Fibroblast of the aortic adventitia (primary cell): ENCODE results near the gene PRKAG2. TPM values are rescaled to one million over a fixed set of nuclear protein-coding genes. Genes with fewer than 3 reads are reported as not detected.
A peak's percentile ranks its signal among the peaks of the same experiment; 100 is the strongest.

ENCODE experiments used
- DNase-seq: peaks from one replicate; pipeline ENCODE4 v3.0.0-alpha.2; 2010; ENCODE audit warnings: low read depth
- H3K4me3 ChIP-seq: 2 replicates; pipeline ENCODE4 v1.5.1; 2011; ENCODE audit warnings: low read depth, mild to moderate bottlenecking, control low read depth, low read length, moderate library complexity
- CTCF ChIP-seq: IDR thresholded peaks from 2 replicates; pipeline ENCODE4 v1.5.1; 2011; ENCODE audit warnings: mild to moderate bottlenecking, low read length, control low read depth, inconsistent platforms; ENCODE audit not compliant: insufficient read depth
- total RNA-seq: library from RNA; depleted of rRNA; stranded (reverse); fragments of >200 nt; gene quantifications from 2 replicates; pipeline ENCODE4 v1.2.3, GENCODE V29; 2012; ENCODE audit warnings: low replicate concordance

Gene PRKAG2
- total RNA-seq, 1 donor: 10.0 TPM

GRCh38 chr7:151673216-151673615, 203.7 kb downstream of the PRKAG2 start:
- H3K4me3 ChIP-seq: no peak overlapping the region
- no peak for TF ChIP-seq CTCF
- DNase-seq: no peak

- no peak for TF ChIP-seq CTCF
- no peak for DNase-seq
- no peak overlapping the region for H3K4me3 ChIP-seq
Observed at GRCh38 chr7:151672716-151673115, 204.2 kb downstream of the PRKAG2 start.

GRCh38 chr7:151671514-151671913, 205.4 kb downstream of the PRKAG2 start:
- no peak overlapping the region for H3K4me3 ChIP-seq
- peak; percentile 63 for DNase-seq
- TF ChIP-seq CTCF: no peak

- DNase-seq: no peak
- H3K4me3 ChIP-seq: no peak overlapping the region
- TF ChIP-seq CTCF: no peak
Observed at GRCh38 chr7:151669762-151670161, 207.2 kb downstream of the PRKAG2 start.

- TF ChIP-seq CTCF: no peak
- no peak for DNase-seq
- no peak overlapping the region for H3K4me3 ChIP-seq
Observed at GRCh38 chr7:151666886-151667285, 210.0 kb downstream of the PRKAG2 start.

GRCh38 chr7:151665368-151665767, 211.5 kb downstream of the PRKAG2 start:
- H3K4me3 ChIP-seq: no peak overlapping the region
- peak; percentile 99 for DNase-seq
- TF ChIP-seq CTCF: no peak

- TF ChIP-seq CTCF: no peak
- no peak overlapping the region for H3K4me3 ChIP-seq
- no peak for DNase-seq
Observed at GRCh38 chr7:151664268-151664667, 212.6 kb downstream of the PRKAG2 start.
